ENCODE results near the gene ST3GAL6.
A peak's percentile ranks its signal among the peaks of the same experiment; 100 is the strongest.

The ST3GAL6 gene

GRCh38 chr3:98741121-98741716 is 21.9 kb upstream of the ST3GAL6 start:
- no peak for DNase-seq

GRCh38 chr3:98743071-98743470 is 20.1 kb upstream of the ST3GAL6 start:
- no peak for DNase-seq

GRCh38 chr3:98744283-98744682 is 18.9 kb upstream of the ST3GAL6 start:
- DNase-seq: no peak

DNA sequence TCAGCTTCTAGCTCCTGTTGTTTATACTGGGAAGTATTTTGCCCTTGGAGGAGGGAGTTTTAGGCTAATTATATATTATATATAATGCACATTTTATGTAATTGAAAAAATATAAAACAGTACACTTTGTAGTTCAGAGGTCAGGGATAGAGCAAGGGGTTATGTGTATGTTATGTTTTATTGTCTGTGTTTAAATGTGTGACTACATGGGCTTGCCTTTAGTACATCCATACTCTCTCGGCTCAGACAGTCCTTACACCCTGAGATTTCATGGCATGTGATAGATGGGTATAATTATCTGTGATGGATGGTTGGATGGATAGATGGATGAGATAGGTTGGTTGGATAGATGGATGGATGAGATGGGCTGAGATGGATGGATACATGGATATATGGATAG is 17.4 kb upstream of the ST3GAL6 start:
- no peak for DNase-seq

GRCh38 chr3:98746122-98746521 is 17.0 kb upstream of the ST3GAL6 start:
- no peak for DNase-seq

GRCh38 chr3:98746882-98747281 is 16.3 kb upstream of the ST3GAL6 start:
- DNase-seq: no peak

GRCh38 chr3:98750276-98750919 is 12.7 kb upstream of the ST3GAL6 start:
- DNase-seq: no peak

DNA sequence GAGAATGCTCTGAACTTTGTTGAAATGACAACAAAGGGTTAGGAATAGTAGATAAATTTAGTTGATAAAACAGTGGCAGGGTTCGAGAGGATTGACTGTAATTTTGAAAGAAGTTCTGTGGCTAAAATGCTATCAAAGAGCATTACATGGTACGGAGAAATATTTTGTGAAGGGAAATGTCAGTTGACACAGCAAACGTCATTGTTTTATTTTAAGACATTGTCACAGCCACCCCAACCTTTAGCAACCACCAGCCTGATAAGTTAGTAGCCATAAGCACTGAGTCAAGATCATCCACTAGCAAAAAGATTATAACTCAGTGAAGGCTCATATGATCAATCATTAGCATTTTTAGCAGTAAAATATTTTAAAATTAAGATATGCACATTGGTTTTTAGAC is 8.7 kb upstream of the ST3GAL6 start:
- DNase-seq: no peak

- no peak for DNase-seq
Observed at GRCh38 chr3:98755601-98756000, 7.5 kb upstream of the ST3GAL6 start.

DNA sequence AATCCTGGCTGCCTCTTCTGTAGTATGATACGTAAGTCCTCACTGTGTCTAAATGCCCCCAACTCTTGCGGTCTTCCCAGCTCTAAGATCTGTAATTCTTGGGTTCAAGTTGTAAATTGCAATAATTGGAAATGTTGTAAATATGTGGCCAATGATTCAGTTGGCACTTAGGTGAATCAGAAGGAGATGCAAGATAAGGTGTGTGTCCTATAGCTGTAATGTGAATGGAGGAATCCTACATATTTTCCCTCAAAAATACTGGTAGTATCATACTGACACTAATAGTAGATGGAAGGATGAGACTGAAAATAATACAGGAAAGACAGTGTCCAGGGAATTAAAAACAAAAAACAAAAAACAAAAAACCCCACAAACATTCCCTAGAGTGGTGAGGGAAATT is 3.5 kb upstream of the ST3GAL6 start:
- DNase-seq: no peak

DNA sequence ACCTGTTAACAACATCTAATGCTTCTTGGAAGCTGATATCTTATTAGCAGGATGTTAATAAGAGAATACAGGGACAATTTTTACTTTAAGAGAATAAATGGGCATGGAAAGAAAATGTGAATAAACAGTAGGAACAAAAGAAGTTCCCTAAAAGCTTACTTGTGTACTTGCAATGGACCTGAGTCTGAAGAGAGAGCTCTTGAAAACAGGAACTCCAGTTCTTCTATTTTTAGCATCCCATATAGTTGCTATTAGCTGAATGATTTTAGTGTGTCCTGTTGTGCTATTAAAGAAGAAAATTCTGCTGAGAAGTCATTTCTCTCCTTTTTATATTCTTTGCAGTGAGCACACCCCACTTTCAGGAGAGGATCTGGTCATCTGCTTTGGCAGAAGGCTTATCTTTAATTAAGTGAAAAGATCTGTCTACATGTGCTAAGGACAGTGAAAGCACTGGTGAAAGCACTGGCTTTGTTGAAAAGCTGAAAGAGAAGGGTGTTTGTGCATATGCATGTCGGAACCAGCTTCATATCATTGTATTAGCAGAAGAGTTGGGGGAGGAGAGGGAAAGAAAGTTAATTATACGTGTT is 1.4 kb upstream of the ST3GAL6 start:
- DNase-seq: no peak

DNA sequence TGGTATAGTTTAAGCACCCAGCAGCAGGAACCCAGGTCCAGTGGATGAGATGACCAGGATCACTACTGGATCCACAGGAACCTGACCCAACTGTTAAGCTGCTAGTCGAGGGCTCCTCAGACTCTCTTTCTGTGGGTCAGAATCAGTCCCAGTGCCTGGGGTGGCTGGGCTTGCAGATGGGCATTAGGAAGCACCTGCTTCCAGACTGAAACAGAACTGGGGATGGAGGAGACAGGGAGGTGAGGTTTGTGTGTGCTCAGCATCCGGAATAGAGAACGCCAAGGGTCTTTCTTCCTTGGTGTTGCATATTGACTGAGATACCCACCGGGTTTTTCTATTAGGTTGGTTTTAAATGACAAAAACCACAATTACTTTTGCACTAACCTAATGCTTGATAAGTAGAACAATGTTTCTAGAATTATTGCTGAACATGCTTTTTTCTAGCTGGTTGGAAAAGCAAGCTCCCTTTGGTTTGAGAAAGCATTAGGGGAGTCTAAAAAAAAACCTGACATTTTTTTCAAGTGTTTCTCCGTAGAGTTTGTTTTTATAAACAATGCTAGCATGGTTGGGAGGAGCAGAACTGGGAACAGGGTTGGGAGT is 779 bp downstream of the ST3GAL6 start:
- DNase-seq: no peak

- DNase-seq: no peak
Observed at GRCh38 chr3:98764472-98764884, 1.3 kb downstream of the ST3GAL6 start.

- DNase-seq: no peak
Observed at GRCh38 chr3:98765721-98766120, 2.6 kb downstream of the ST3GAL6 start.

DNA sequence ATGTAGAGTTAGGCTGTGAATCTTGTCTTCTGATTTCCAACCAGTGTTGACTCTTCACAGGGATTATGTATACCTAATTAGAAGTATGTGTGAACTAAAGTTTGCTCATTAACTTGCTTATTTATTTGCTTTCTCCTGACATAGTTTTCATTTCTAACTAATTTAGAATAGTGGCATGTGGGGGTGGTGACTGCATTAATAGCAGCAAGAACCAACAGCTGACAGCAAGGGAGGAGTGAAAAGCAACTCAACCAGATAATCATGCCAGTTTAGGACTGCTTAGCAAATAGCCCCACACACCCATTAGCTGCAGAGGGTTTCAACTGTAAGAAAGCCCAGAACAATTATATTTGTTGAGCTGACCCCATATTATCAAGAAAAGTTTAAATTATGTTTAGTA is 3.8 kb downstream of the ST3GAL6 start:
- DNase-seq: no peak

DNA sequence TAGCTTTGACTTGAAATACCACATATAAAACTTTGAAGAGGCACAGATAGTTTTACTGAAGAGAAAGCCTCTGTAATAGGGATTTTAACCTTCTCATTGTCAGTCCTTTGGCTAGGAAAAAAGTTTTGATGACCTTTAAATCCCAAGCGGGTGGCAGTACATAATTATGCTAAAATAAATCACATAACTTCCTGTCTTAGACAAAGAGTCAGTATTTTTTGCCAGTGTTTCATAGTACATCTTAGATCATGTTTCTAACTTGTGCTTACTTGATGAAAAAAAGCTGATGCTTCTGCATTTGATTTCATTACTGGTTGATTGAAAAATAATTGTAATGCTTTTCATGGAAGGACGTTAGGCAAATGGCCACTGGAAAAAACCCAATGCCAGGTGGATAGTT is 5.8 kb downstream of the ST3GAL6 start:
- no peak for DNase-seq

GRCh38 chr3:98769448-98769847 is 6.3 kb downstream of the ST3GAL6 start:
- no peak for DNase-seq

GRCh38 chr3:98770261-98771039 is 7.3 kb downstream of the ST3GAL6 start:
- peak in 1 of 5 experiments; percentile 7 for DNase-seq

DNA sequence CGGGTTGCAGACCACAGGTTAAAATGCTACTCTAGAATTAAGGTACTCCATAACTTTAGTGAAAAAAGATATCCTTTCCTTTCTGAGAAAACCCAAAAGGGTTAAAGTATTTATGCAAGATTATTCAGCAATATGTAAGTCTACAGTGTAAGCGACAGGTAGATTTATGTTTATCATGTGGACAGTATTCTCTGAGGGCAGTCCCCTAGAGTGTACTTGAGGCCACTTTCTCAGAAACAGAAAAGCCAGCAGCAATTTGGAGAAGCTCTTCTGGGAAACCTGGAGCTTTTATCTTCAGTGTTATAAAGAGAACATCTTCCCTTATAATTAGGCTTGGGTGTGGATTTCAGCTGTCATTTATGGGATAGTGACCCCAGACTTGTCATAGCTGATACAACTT is 8.9 kb downstream of the ST3GAL6 start:
- DNase-seq: no peak

- no peak for DNase-seq
Observed at GRCh38 chr3:98775459-98776139, 12.5 kb downstream of the ST3GAL6 start.

DNA sequence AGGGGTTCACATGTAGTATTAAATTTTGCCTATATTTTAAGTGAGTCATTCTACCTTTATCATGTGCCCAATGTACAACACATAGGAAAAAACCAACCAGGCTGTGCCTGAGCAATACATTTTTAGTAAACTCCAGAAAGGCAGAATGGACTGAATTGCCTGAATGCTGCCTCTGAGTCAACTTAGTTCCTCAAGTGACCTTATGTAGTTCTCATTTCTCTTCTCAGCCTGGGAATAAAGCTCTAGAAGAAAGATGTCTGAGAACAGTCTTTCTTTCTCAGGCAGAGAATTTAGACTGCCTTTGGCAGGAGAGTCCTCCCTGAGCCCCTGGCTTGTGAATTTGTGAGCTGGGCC is 13.0 kb downstream of the ST3GAL6 start:
- no peak for DNase-seq

DNA sequence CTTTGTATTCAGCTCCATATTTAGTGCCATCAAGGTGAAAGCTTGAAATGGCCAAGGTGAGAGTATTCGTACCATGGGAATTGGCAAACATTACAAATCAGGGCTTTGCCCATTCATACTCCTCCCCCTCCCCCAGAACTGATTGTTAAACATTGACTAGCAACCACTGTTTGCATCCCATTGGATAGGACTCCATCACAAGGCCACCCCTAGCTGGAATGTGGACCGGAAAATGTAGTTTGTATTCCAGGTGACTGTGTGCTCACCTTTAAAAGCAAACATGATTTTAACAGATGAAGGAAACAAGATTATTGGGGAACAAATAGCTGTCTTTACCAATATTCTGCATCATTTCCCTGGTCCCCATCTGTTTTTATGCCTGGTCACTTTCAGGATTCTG is 14.1 kb downstream of the ST3GAL6 start:
- DNase-seq: no peak

GRCh38 chr3:98777801-98778220 is 14.7 kb downstream of the ST3GAL6 start:
- no peak for DNase-seq

Data from T-helper 2 cell (primary cell).